Activated T-cell treated with anti-CD3 and anti-CD28 coated beads, Interleukin-2, amount 50 U/mL, for 4 hours (primary cell): ENCODE measurements around the gene SMG1. TPM values are rescaled to one million over a fixed set of nuclear protein-coding genes. Genes with fewer than 3 reads are reported as not detected.
"Not testable (repeated sequence)": the region's sequence is repeated elsewhere in the genome, so short reads cannot be mapped to it uniquely, and the experiment has no call there.

ENCODE experiments used
- ATAC-seq, 2 donors: fragments of 200-7000 bp; cut with Tn5 transposase; one replicate each; pipeline ENCODE4 v1.10.0; 2021
- DNase-seq: peaks from one replicate; pipeline ENCODE4 v3.0.0-alpha.2; 2020
- H3K27me3 Mint-ChIP-seq: one replicate; pipeline ENCODE4 v1.8.0; 2021; ENCODE audit warnings: low read depth, mixed read lengths
- H3K36me3 Mint-ChIP-seq: one replicate; pipeline ENCODE4 v1.8.0; 2022; ENCODE audit warnings: mixed read lengths; ENCODE audit not compliant: insufficient read depth
- H3K4me1 Mint-ChIP-seq: one replicate; pipeline ENCODE4 v1.8.0; 2021; ENCODE audit warnings: low read depth, mixed read lengths
- H3K4me3 Mint-ChIP-seq: one replicate; pipeline ENCODE4 v1.8.0; 2021; ENCODE audit warnings: mild to moderate bottlenecking, moderate library complexity, mixed read lengths
- H3K9me3 Mint-ChIP-seq: one replicate; pipeline ENCODE4 v1.8.0; 2021; ENCODE audit warnings: mixed read lengths
- total RNA-seq, 3 donors: library from RNA; stranded (reverse); gene quantifications; one replicate each; pipeline ENCODE4 v1.2.1, GENCODE V29; 2021

SMG1 gene
- total RNA-seq, 3 donors from 2014 or later, result 83.7 to 94.7 (median 87.3) TPM

- ATAC-seq (no peak), DNase-seq (no peak)
- no peaks in the 10 kb centered on the region for H3K9me3 Mint-ChIP-seq
- peaks cover 67% of the 10 kb centered on the region for H3K36me3 Mint-ChIP-seq
- no peaks in the 10 kb centered on the region for H3K27me3 Mint-ChIP-seq
- peaks cover 58% of the 10 kb centered on the region for H3K4me1 Mint-ChIP-seq
- peak overlapping the region; percentile 69 for H3K4me3 Mint-ChIP-seq
Observed at GRCh38 chr16:18784917-18785623, 141.1 kb downstream of the SMG1 start.

GRCh38 chr16:18783430-18784341 lies 142.5 kb downstream of the SMG1 start:
- ATAC-seq, result peak; percentile 27 to 54
- H3K4me3 Mint-ChIP-seq, result peak overlapping the region; percentile 24
- no peaks in the 10 kb centered on the region for H3K27me3 Mint-ChIP-seq
- H3K4me1 Mint-ChIP-seq, result peaks cover 54% of the 10 kb centered on the region
- DNase-seq, result no peak
- no peaks in the 10 kb centered on the region for H3K9me3 Mint-ChIP-seq
- peaks cover 55% of the 10 kb centered on the region for H3K36me3 Mint-ChIP-seq

- Mint-ChIP-seq H3K4me3 (no peak overlapping the region), H3K9me3 (no peaks in the 10 kb centered on the region), H3K27me3 (no peaks in the 10 kb centered on the region), H3K36me3 (peaks cover 47% of the 10 kb centered on the region), H3K4me1 (peaks cover 45% of the 10 kb centered on the region)
- no peak for DNase-seq
- peak; percentile 49 to 51 for ATAC-seq
Observed at GRCh38 chr16:18782697-18783429, 143.3 kb downstream of the SMG1 start.

- Mint-ChIP-seq H3K4me1 (peaks cover 32% of the 10 kb centered on the region), H3K36me3 (peaks cover 33% of the 10 kb centered on the region)
- ATAC-seq, H3K9me3 Mint-ChIP-seq, DNase-seq, H3K27me3 Mint-ChIP-seq, H3K4me3 Mint-ChIP-seq: not testable (repeated sequence)
Observed at GRCh38 chr16:18781232-18781631, 145.0 kb downstream of the SMG1 start.

GRCh38 chr16:18780460-18781026 lies 145.7 kb downstream of the SMG1 start:
- H3K4me1 Mint-ChIP-seq, result peaks cover 25% of the 10 kb centered on the region
- H3K9me3 Mint-ChIP-seq, DNase-seq, H3K4me3 Mint-ChIP-seq, H3K27me3 Mint-ChIP-seq: not testable (repeated sequence)
- peaks cover 26% of the 10 kb centered on the region for H3K36me3 Mint-ChIP-seq
- peak; percentile 4 for ATAC-seq

GRCh38 chr16:18777664-18778063 lies 148.5 kb downstream of the SMG1 start:
- not testable (repeated sequence) for H3K4me3 Mint-ChIP-seq, H3K4me1 Mint-ChIP-seq

GRCh38 chr16:18776334-18776733 lies 149.9 kb downstream of the SMG1 start:
- not testable (repeated sequence) for DNase-seq, H3K27me3 Mint-ChIP-seq, H3K9me3 Mint-ChIP-seq, H3K4me3 Mint-ChIP-seq, H3K36me3 Mint-ChIP-seq, H3K4me1 Mint-ChIP-seq, ATAC-seq

More at GRCh38 chr16:18777664-18778063, 148.5 kb downstream of the SMG1 start:
- not testable (repeated sequence) for H3K27me3 Mint-ChIP-seq, H3K36me3 Mint-ChIP-seq, DNase-seq, H3K9me3 Mint-ChIP-seq, ATAC-seq

- not testable (repeated sequence) for DNase-seq, H3K27me3 Mint-ChIP-seq, H3K4me1 Mint-ChIP-seq, H3K4me3 Mint-ChIP-seq, ATAC-seq, H3K9me3 Mint-ChIP-seq, H3K36me3 Mint-ChIP-seq
Observed at GRCh38 chr16:18774651-18775050, 151.6 kb downstream of the SMG1 start.

- H3K27me3 Mint-ChIP-seq, H3K36me3 Mint-ChIP-seq, H3K9me3 Mint-ChIP-seq, ATAC-seq, H3K4me3 Mint-ChIP-seq, DNase-seq: not testable (repeated sequence)
- peaks cover 12% of the 10 kb centered on the region for H3K4me1 Mint-ChIP-seq
Observed at GRCh38 chr16:18772171-18772570, 154.0 kb downstream of the SMG1 start.

GRCh38 chr16:18770336-18770962 lies 155.8 kb downstream of the SMG1 start:
- not testable (repeated sequence) for H3K27me3 Mint-ChIP-seq, H3K4me3 Mint-ChIP-seq, H3K9me3 Mint-ChIP-seq, DNase-seq, H3K36me3 Mint-ChIP-seq
- H3K4me1 Mint-ChIP-seq, result peaks cover 19% of the 10 kb centered on the region
- peak; percentile 28 to 35 for ATAC-seq

GRCh38 chr16:18767217-18767616 lies 159.0 kb downstream of the SMG1 start:
- not testable (repeated sequence) for H3K36me3 Mint-ChIP-seq, H3K4me3 Mint-ChIP-seq, H3K27me3 Mint-ChIP-seq, H3K9me3 Mint-ChIP-seq
- ATAC-seq (peak; percentile 77), DNase-seq (peak; percentile 11)
- peaks cover 20% of the 10 kb centered on the region for H3K4me1 Mint-ChIP-seq

GRCh38 chr16:18762713-18763112 lies 163.5 kb downstream of the SMG1 start:
- ATAC-seq, result peak; percentile 56 to 59
- H3K9me3 Mint-ChIP-seq, DNase-seq, H3K36me3 Mint-ChIP-seq, H3K27me3 Mint-ChIP-seq, H3K4me3 Mint-ChIP-seq: not testable (repeated sequence)
- peaks cover 17% of the 10 kb centered on the region for H3K4me1 Mint-ChIP-seq

GRCh38 chr16:18759598-18760520 lies 166.3 kb downstream of the SMG1 start:
- not testable (repeated sequence) for H3K27me3 Mint-ChIP-seq, H3K36me3 Mint-ChIP-seq, H3K9me3 Mint-ChIP-seq, H3K4me3 Mint-ChIP-seq
- H3K4me1 Mint-ChIP-seq, result peaks cover 22% of the 10 kb centered on the region
- ATAC-seq, result peak; percentile 80 to 82
- DNase-seq, result peak; percentile 36
